ENCODE results near the gene ZGLP1. TPM values are rescaled to one million over a fixed set of nuclear protein-coding genes. Genes with fewer than 3 reads are reported as not detected.
"Not testable (repeated sequence)": the region's sequence is repeated elsewhere in the genome, so short reads cannot be mapped to it uniquely, and the experiment has no call there.

ZGLP1 gene
- total and polyA plus RNA-seq, 7 donors, result 0.59 to 2.9 (median 0.85) TPM; not detected in 1

DNA sequence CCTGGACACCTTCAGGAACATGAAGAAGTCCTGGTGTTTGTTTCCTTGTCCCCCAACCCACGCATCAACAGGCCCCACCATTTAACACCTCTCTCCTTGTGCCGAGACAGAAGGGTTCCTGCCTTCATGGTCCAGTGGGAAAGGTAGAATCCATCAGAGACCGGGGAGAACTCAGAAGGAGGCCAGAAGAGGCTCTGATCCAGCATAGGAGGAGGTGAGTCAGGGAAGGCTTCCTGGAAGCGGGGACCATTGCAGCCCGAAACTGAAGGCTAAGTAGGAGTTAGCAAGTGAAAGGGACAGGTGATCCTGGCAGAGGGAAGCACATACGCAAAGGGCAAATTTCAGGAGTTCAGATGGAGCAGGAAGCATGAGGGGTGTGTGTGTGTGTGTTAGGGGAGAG lies 29.3 kb upstream of the ZGLP1 start:
- intact Hi-C loops (cut with DNase I), result loop anchor here in 1 of 2 donors (10.0 kb wide), 1 partner anchor 504 kb away; the partner anchor contains the start of gene PIN1
- 76 to 82% (median 77%) methylated on average over 6 of the region's 6 CpGs for WGBS, 3 donors
- no peaks in the 10 kb centered on the region for H3K27me3 ChIP-seq (ENCODE audit: insufficient read depth in 3 of 3, low read length in 2 of 3)
- H3K4me1 ChIP-seq, result no peaks in the 10 kb centered on the region
- TF ChIP-seq, protein P1, sequence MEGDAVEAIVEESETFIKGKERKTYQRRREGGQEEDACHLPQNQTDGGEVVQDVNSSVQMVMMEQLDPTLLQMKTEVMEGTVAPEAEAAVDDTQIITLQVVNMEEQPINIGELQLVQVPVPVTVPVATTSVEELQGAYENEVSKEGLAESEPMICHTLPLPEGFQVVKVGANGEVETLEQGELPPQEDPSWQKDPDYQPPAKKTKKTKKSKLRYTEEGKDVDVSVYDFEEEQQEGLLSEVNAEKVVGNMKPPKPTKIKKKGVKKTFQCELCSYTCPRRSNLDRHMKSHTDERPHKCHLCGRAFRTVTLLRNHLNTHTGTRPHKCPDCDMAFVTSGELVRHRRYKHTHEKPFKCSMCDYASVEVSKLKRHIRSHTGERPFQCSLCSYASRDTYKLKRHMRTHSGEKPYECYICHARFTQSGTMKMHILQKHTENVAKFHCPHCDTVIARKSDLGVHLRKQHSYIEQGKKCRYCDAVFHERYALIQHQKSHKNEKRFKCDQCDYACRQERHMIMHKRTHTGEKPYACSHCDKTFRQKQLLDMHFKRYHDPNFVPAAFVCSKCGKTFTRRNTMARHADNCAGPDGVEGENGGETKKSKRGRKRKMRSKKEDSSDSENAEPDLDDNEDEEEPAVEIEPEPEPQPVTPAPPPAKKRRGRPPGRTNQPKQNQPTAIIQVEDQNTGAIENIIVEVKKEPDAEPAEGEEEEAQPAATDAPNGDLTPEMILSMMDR (IDR thresholded peaks at IDR 0.05), result no peak
- no peak overlapping the region for H3K4me3 ChIP-seq
- DNase-seq (no peak), ATAC-seq (no peak)
- no peaks in the 10 kb centered on the region for H3K9me3 ChIP-seq
- no peaks in the 10 kb centered on the region for H3K36me3 ChIP-seq (ENCODE audit: insufficient read depth in 1 of 2, low read depth in 1 of 2)
- no peak overlapping the region for H3K27ac ChIP-seq

DNA sequence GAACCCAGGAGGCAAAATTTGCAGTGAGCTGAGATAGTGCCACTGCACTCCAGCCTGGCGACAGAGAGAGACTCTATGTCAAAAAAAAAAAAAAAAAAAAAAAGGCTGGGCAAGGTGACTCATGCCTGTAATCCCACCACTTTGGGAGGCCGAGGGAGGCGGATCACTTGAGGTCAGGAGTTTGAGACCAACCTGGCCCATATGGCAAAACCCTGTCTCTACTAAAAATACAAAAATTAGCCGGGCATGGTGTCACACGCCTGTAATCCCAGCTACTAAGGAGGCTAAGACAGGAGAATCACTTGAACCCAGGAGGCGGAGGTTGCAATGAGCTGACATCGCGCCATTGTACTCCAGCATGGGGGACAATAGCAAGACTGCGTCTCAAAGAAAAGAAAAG lies 27.1 kb upstream of the ZGLP1 start:
- 90 to 95% (median 92%) methylated on average over 9 of the region's 9 CpGs for WGBS, 3 donors
- not testable (repeated sequence) for H3K36me3 ChIP-seq (ENCODE audit: insufficient read depth in 1 of 2, low read depth in 1 of 2); DNase-seq; H3K4me1 ChIP-seq; ATAC-seq; H3K27ac ChIP-seq; H3K27me3 ChIP-seq (ENCODE audit: insufficient read depth in 3 of 3, low read length in 2 of 3); H3K4me3 ChIP-seq; H3K9me3 ChIP-seq
- intact Hi-C loops (cut with DNase I), result loop anchor here in 1 of 2 donors (10.0 kb wide), 1 partner anchor 502 kb away; the partner anchor contains the start of gene PIN1

DNA sequence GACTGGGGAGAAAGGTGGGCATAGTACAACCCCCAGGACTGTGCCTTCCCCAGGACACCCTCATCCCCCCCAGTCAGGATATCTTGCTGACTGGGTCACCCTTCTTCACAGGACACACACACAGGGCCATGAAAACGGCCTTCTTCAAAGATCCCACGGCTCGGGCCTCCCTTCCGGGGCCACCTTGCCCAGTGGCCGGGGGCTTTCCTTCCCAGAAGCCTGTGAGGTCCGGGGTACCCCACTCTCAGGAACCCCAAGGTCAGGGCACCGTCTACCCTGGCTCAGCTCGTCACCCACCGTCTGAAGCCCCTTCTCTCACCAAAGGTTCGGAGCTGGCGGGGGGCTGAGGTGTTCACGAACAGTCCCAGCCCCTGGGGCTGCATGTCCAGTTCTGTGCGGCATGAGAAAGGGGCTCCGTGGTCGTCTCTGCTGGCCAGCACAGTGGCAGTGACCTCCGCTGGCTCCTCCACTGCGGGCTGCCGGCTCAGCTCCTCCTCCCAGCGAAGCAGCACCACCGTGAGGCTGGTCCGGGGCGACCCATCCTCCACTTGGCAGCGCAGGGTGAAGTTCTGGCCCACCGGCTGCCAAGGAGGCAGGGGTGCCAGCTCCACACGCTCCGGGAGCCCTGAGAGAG lies 25.9 kb upstream of the ZGLP1 start:
- DNase-seq, result no peak

DNA sequence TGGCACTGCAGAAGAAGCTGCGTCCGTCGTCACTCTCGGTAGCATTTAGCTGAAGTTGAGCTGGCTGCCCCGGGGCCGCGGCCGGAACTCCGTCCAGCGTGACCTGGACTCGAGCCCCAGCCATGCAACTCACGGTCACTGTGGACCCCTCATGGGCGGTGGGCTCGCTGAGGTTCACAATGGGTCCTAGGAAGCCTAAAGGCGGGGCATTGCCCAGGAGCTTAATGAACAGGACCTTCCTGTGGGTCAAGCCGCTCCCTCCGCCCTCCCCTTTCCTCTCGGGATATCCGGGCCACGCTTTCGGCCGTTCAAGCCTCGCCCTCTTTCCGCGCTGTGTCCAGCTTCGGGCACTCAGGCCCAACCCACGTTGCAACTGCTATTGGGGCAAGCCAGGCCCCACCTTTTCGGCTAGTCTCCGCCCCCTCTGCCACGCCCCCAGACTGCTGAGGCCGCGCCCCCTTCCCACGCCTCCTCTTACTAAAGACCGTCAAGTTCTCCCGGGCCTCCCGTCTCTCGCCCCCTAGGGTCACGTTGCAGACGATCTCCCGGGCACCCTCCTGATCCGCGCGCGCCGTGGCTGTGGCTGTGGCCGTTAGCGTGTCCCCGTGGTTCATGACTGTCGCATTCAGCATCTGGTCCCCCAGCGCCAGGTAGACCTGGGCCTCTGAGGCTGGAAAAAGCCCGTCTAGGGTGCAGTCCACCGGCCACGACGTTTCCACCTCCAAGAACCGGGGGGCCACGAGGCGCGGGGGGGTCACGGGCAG lies 25.2 kb upstream of the ZGLP1 start:
- intact Hi-C loops (cut with DNase I), result loop anchor here in 1 of 2 donors (5.0 to 10.0 kb wide), 3 partner anchors 48 to 500 kb away; partner anchors contain the start of genes ICAM1, PIN1 and TYK2

More for the DNA sequence above, 25.9 kb upstream of the ZGLP1 start:
- TF ChIP-seq, protein P1 (IDR thresholded peaks at IDR 0.05), result no peak
- H3K4me1 ChIP-seq, result peaks cover 12% of the 10 kb centered on the region
- WGBS, 3 donors, result 35 to 50% (median 43%) methylated on average over 26 of the region's 26 CpGs
- peak overlapping the region; percentile 69 for H3K4me3 ChIP-seq
- no peak for ATAC-seq
- H3K36me3 ChIP-seq (ENCODE audit: insufficient read depth in 1 of 2, low read depth in 1 of 2), result peaks cover 0 to 4% of the 10 kb centered on the region in 2 donors
- H3K27me3 ChIP-seq (ENCODE audit: insufficient read depth in 3 of 3, low read length in 2 of 3), result no peaks in the 10 kb centered on the region
- no peaks in the 10 kb centered on the region for H3K9me3 ChIP-seq
- intact Hi-C loops (cut with DNase I), result loop anchor here in 1 of 2 donors (10.0 kb wide), 1 partner anchor 501 kb away; the partner anchor contains the start of gene PIN1
- H3K27ac ChIP-seq, result no peak overlapping the region

More for the DNA sequence above, 25.2 kb upstream of the ZGLP1 start:
- no peaks in the 10 kb centered on the region for H3K9me3 ChIP-seq
- peak; percentile 82 to 85 (median 84) for ATAC-seq
- DNase-seq, result peak; percentile 95 to 98
- peak overlapping the region; percentile 84 for H3K27ac ChIP-seq
- H3K4me3 ChIP-seq, result peak overlapping the region; percentile 69
- H3K4me1 ChIP-seq, result peaks cover 12% of the 10 kb centered on the region
- peaks cover 0 to 11% of the 10 kb centered on the region in 2 donors for H3K36me3 ChIP-seq (ENCODE audit: insufficient read depth in 1 of 2, low read depth in 1 of 2)
- no peaks in the 10 kb centered on the region for H3K27me3 ChIP-seq (ENCODE audit: insufficient read depth in 3 of 3, low read length in 2 of 3)
- TF ChIP-seq, protein P1 (IDR thresholded peaks at IDR 0.05), result no peak
- WGBS, 3 donors, result 5 to 8% (median 7%) methylated on average over 46 to 59 of the region's 59 CpGs

All from psoas muscle (tissue), 8 donors.